NCI-H460 (cell line): Measurements from ENCODE around the gene MAP1S. TPM values are rescaled to one million over a fixed set of nuclear protein-coding genes. Genes with fewer than 3 reads are reported as not detected.
A peak's percentile ranks its signal among the peaks of the same experiment; 100 is the strongest.

ENCODE experiments used
- DNase-seq: peaks from one replicate; pipeline ENCODE4 v3.0.0-alpha.2; 2016; ENCODE audit warnings: low read depth; ENCODE audit errors: extremely low read depth
- total RNA-seq: library from RNA; depleted of rRNA; stranded (reverse); fragments of >200 nt; shearing (Covaris generic); gene quantifications from 2 replicates; pipeline ENCODE4 v1.2.3, GENCODE V29; 2014

The MAP1S gene
- total RNA-seq, 1 experiment from 2014 or later: 10.4 TPM

- DNase-seq: no peak
These were observed 8.6 kb downstream of the MAP1S start for GRCh38 chr19:17727843-17728242.

DNA sequence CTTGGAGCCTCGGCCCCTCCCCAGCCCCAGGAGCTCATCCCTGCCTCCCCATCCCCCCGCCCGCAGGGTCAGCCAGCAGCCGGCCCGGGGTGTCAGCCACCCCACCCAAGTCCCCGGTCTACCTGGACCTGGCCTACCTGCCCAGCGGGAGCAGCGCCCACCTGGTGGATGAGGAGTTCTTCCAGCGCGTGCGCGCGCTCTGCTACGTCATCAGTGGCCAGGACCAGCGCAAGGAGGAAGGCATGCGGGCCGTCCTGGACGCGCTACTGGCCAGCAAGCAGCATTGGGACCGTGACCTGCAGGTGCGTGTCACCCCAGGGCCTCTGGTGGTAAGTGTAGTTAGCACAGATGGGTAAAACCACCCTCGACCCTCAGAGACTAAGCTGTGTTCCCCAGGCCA lies 13.8 kb downstream of the MAP1S start:
- DNase-seq: no peak

DNA sequence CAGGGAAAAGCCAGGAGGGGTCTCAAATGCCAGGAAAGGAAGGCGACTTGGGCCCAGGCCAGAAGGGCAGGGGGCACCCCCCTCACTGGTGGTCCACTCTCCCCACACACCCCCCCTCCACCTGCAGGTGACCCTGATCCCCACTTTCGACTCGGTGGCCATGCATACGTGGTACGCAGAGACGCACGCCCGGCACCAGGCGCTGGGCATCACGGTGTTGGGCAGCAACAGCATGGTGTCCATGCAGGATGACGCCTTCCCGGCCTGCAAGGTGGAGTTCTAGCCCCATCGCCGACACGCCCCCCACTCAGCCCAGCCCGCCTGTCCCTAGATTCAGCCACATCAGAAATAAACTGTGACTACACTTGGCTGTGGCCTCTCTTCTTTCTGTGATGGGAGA lies 14.9 kb downstream of the MAP1S start:
- DNase-seq: no peak

- DNase-seq: no peak
These were observed 16.1 kb downstream of the MAP1S start for GRCh38 chr19:17735410-17735809.

DNA sequence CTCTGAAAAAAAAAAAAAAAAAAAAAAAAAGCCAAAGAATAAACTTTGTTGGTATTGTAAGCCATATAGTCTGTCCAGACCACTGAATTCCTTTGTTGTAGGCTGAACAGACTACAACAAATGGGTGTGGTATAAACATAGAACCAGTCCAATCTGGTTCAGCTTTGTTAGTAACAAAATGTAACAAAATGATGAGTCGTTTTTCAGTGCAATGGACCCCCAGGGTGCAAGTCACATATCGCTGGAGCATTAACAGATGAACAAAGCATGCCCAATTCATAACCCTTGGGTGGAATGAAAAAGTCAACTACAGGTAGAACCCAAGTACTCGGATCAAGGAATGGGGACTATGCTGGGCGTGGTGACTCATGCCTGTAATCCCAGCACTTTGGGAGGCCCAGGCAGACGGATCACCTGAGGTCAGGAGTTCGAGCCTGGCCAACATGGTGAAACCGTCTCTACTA lies 18.4 kb downstream of the MAP1S start:
- DNase-seq: no peak

DNA sequence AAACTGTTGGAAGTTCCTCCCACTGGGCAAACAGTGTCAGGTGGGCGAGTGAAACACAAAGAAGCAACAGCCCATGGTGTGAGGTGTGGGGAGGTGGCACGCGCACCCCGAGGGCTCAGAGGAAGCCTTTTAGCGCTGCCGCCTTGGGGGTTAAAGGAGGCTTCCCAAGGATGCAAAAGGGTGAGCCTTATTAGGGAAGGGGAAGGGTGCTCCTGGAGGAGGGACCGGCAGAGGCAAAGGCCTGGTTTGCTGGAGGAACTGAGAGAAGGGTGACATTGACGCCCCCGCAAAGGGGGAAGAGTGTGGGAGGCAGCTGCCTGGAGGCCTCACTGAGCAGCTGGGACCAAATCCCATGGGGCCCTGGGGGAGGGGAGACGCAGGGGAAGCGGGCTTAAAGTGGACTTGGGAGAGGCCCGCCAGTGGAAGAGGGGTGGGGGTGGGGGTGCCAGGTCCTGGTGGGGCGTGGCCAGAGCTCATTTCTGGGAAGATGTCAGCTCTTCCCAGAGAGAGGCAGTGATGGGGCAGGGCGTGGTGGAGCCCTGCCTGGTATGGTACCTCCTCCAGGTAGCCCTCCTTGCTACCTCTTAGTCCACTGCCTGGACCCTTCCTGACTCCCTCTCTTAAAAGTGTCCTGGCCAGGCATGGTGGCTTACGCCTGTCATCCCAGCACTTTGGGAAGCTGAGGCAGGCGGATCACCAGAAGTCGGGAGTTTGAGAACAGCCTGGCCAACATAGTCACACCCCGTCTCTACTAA lies 20.0 kb downstream of the MAP1S start:
- no peak for DNase-seq

DNA sequence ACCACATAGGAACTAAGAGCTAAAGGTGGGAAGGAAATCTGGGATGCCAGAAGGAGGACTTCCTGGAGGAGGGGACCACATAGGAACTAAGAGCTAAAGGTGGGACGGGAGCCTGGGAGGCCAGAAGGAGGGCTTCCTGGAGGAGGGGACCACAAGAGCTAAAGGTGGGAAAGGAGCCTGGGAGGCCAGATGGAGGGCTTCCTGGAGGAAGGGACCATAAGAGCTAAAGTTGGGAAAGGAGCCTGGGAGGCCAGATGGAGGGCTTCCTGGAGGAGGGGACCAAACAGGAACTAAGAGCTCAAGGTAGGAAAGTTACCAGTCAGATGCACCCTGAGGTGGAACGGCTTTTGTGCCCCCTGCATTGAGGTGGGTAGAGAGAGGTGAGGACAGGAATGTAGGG lies 22.2 kb downstream of the MAP1S start:
- no peak for DNase-seq

- no peak for DNase-seq
These were observed 24.7 kb downstream of the MAP1S start for GRCh38 chr19:17743874-17744580.

DNA sequence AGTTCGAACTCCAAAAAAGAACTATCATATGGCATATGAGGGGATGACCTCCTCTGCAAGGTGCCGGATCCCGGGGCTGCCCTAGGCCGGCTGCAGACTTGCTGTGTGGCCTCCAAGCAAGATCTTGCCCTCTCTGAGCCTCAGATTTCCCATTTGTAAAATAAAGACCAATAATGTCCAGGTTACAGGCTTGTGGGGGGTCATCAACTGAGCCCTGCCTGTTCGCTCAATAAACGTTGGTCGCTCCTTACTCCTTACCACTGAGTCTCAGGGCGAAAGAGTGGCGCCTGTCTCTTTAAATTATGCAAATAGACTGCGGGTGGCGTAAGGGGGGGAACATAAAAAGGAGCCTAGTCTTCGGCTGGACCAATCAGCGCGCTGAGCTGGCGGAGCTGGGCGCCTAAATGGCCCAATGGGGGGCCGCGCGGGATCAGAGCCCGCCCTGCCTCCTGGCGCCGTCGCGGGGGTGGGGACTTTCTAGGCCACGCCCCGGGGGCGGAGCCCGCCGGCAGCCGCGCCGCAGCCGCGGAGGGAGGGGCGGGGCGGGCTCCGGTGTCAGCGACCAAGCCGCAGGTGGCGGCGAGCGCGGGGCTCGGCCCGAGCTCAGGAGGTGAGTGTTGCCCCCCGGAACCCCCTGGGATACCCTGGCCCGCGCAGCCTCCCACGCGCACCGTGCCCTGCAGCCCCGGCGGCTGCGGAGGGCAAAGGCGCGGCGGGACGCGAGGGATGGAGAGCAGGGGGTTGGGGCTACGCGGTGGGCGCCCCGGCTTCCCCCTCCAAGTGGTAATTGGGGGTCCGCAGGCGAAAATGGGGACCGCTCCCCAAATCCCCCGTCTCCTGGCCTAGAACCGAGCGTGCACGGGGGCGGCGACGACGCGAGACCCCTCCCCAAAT lies 28.2 kb downstream of the MAP1S start:
- DNase-seq: peak; percentile 86

- DNase-seq: no peak
These were observed 29.8 kb downstream of the MAP1S start for GRCh38 chr19:17748884-17749638.

DNA sequence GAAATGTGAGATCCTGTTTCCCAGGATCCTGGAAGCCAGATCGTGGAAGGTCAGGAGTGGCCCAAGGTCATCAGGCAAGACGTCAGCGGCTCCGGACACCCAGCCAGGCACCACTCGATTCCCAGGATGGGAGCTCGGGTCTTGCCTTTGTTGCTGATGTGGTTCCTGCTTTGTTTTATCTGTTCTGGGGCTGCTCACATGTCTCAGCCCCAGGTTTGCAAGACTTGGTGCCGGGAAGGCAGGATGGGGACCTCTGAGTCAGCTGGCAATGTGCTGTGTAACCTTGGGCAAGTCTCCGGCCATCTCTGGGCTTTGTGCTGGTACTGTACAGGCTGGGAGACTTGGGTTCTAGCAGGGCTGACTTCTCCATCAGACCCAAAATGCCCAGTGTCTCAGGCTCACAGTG lies 30.6 kb downstream of the MAP1S start:
- no peak for DNase-seq

DNA sequence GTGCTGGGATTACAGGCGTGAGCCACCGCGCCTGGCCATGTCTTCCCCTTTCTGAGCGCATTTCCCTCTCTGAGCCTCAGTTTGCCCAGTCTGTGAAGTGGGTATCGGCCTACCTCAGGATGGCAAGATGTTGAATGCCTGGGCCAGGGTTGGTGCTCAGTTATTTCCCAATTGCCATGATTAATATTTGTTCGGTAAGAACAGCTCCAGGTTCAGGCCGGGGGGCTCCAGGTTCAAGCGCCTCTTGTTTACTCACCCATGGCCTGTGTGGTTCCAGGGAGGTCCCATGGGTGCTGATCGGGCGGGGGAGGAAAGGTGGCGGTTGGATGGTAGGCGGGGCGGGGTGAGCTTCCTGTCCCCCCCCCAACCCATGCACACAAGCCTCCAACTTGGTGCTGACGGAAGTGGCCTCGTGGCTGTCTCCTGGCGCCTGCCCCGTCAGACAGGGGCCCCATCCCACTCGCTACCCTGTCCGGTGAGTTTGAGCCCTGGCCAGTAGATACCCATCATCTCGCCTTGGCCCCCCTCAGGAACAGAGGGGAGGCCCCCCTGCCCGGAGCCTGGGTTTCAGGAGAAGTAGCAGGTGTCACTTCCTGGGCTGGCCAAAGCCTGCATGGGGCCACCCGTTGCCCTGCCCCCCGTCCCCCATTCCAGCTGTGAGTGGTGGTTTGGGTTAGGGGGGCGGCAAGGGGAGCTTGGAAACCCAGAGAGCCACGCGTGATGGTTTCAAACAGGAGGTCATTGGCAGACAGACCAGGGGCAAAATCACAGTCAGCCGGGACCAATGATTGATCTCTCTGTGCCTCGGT lies 32.0 kb downstream of the MAP1S start, which contains the start of gene FCHO1:
TSS of gene FCHO1 (plus strand) at position 375 of the 809 bp plus-strand sequence. CDS start 3,688 bp downstream, outside the sequence.
- DNase-seq: no peak

DNA sequence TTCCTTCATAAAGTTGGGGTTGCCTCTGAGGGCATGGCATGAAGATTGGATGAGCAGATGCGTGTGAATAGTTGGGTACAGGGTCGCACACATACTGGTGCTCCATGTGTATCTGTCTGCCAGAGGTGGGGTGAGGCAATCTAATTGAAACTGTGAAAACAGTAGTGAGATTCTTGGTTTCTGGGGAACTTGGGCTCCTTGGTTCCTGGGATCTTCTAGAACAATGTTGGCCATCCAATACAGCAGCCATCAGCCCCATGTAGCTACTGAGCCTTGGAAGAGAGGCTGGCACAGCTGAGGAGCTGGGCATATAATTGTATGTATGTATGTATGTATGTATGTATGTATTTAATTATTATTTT lies 32.6 kb downstream of the MAP1S start:
- no peak for DNase-seq

DNA sequence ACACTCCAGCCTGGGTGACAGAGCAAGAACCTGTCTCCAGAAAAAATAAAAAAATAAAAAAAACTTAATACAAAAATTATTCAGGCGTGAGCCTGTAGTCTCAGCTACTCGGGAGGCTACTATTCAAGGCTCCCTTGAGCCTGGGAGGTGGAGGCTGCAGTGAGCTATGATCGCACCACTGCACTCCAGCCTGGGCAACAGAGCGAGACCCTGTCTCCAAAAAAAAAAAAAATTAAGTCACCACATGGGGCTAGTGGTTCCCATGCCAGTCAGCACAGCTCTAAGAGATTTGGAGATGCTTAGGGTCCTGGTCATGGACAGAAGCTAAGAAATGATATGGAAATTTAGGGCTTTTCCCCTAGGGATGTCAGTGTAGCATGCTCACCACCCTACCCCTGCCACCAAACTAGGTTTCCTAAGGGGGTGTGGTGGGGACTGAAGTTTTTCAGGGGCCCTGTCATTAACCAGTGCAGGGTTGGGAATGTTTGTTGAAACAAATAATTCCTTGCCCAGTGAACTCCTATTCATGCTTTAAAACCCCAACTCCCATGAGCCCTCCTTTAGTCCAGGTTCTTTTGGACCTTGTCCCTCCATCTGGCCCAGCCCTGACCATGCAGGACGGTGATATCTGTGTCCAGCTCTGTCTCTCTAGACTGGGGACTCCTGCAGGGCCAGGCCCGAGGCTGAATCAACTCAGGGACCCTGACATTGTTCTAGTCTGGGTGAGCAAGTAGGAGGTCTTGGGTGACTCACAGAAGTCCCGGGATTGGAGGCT lies 33.8 kb downstream of the MAP1S start:
- DNase-seq: no peak

GRCh38 chr19:17753976-17754375 lies 34.7 kb downstream of the MAP1S start:
- no peak for DNase-seq

DNA sequence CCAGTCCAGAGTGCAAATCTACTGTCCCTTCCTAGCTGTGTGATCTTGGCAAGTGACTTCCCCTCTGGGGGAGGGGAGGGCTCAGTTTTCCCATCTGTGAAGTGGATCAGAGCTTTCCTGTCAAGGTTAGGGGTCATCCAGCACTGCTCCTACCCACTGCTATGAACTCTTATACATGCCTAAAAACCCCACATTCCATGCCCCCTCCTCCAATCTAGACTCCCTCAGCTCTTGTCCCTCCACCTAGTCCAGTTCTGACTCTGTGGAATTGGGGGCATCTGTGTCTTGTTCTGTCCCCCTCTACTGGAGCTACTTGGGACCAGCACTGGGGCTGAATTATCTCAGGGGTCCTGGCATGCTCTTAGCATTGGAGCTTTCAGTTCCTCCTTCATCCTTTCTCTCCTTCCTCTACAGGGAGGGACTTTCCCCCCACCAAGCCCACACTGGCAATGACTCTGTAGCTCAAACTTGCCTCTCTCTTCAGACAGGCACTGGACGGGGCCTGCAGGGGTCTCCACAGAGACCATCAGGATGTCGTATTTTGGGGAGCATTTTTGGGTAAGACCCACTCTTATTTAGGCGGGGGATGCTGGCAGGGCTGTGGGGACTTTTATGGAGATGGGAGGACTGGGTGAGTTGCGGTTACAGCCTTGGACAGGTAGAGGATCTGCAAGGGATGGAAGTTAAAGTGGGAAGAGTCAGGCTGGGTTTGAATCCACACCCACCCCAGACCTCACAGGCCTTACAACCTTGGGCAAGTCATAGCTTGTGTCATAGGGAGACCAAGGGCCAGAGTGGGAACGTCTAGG lies 35.6 kb downstream of the MAP1S start:
- DNase-seq: no peak

- DNase-seq: no peak
These were observed 36.2 kb downstream of the MAP1S start for GRCh38 chr19:17755443-17755890.
